Ramos (cell line): Measurements from ENCODE around the gene SPATA31C1.
"Not testable (repeated sequence)": the region's sequence is repeated elsewhere in the genome, so short reads cannot be mapped to it uniquely, and the experiment has no call there.

ENCODE experiments used
- in situ Hi-C: fragments of 300-500 bp; cut with MboI; formaldehyde crosslinking; loops from one replicate; pipeline ENCODE4 v1.14.3; 2022; ENCODE audit warnings: low sequenced_read_pairs; ENCODE audit not compliant: unreplicated experiment

Gene SPATA31C1

GRCh38 chr9:87929152-87929551 lies 11.4 kb downstream of the SPATA31C1 start:
- in situ Hi-C loops = not testable (repeated sequence)

GRCh38 chr9:87934444-87934843 lies 16.7 kb downstream of the SPATA31C1 start:
- in situ Hi-C loops = not testable (repeated sequence)

- in situ Hi-C loops = not testable (repeated sequence)
Measured at GRCh38 chr9:87937352-87937751, 19.6 kb downstream of the SPATA31C1 start.

- in situ Hi-C loops = not testable (repeated sequence)
Measured at GRCh38 chr9:87937918-87938317, 20.2 kb downstream of the SPATA31C1 start.

DNA sequence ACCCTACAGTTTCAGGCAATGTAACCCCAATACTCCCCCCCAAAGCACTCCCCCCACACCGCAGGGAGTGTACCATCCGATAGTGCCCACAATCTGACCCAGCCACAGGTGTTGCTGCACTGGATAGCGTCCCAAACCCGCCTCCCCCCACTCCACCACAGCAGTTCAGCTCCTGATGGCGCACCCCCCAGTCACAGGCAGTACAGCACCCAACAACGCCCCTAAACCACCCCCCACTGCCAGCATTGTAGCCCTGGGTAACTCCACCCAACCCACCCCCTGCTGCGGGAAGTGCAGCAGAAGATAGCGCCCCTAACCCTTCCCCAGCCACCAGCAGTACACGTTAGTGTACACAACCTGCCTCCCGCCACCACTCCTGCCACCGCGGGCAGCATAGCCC lies 20.6 kb downstream of the SPATA31C1 start:
- in situ Hi-C loops = not testable (repeated sequence)

DNA sequence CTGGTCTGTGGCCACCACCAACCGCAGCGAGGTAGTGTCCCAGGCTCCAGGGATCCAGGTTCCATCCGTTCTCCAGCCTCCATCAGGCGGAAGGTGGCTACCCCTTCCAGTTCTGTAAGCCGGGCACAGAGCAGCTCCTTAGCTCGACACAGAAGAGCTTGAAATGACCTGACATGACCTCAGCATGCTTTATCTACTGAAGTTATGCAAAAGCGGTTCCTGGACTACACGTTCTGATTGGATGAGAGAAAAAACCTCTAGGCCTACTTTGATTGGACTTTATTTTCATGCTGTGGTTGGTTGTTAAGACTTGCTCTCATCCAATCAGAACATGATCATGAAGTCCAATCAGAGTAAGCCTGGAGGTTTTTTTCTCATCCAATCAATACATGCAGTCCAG lies 21.3 kb downstream of the SPATA31C1 start:
- in situ Hi-C loops = not testable (repeated sequence)

DNA sequence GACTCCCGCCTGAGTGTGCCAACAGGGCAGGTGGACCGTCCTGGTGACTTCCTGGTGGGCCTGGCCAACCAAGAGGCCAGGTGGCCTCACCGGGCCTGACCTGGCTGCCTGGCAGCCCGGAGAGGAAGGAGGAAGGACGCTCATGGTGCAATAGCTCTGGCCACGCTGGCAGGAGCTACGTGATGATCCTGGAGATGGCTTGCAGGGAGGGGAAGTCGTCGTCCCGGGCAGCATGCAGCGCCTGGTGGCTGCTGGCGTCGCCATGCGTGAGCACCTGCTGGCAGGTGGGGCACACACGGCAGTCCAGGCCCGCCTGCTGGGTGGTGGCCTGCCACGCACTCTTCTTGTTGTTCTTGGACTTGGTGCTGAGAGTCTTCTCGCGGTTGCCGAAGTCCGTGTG lies 26.3 kb downstream of the SPATA31C1 start:
- in situ Hi-C loops = no loop called here

GRCh38 chr9:87944682-87945081 lies 26.9 kb downstream of the SPATA31C1 start:
- in situ Hi-C loops = no loop called here

DNA sequence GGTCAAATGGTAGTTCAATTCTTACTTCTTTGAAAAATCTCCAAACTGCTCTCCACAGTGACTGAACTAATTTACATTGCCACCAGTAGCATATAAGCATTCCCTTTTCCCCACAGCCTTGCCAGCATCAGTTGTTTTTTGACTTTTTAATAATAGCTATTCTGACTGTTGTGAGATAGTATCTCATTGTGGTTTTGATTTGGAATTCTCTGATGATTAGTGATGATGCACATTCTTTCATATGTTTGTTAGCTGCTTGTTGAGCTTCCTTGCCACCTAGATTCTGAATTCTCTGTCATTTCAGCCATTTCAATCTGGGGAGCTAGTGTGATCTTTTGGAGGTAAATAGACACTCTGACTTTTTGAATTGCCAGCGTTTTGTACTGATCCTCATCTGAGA lies 32.5 kb downstream of the SPATA31C1 start:
- in situ Hi-C loops = loop anchor here (10.0 kb wide), 1 partner anchor 625 kb away; no protein-coding TSS in a partner anchor

DNA sequence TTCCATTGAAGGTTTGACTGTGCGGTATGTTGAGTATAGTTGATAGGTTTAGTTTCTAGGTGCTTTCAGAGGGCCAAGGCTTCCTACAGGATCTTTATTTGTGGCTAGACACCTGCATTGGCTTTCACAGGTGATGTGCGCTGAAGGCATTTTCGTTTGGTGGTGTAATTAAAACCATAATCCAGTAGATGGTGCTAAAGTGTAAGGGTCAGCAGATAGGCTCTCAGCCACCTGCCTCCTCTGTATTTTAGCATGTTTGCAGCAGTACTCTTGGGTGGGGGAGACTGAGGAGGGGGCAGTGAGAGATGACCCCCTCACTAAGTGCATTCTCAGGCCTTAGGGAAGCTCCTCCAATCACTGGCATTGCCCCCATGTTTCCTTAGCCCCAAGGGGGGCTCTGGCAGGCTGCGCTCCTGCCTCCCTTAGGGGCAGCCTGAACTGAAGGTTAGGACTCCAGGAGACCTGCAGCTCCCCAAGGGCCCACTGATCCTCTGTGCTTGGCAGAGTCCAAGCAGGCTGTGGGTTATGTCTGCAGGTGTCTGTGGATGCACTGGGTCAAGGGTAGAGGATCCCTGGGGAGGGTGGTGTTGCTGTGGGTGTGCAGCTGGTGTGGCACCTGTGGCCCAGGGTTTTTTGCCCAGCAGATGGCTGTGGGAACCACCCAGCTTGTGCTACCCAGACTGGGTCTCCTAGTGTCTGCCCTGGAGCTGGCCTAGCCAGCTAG lies 33.2 kb downstream of the SPATA31C1 start:
- in situ Hi-C loops = loop anchor here (10.0 kb wide), 1 partner anchor 624 kb away; no protein-coding TSS in a partner anchor

- in situ Hi-C loops = loop anchor here (10.0 kb wide), 1 partner anchor 621 kb away; no protein-coding TSS in a partner anchor
Measured at GRCh38 chr9:87954230-87954629, 36.5 kb downstream of the SPATA31C1 start.

DNA sequence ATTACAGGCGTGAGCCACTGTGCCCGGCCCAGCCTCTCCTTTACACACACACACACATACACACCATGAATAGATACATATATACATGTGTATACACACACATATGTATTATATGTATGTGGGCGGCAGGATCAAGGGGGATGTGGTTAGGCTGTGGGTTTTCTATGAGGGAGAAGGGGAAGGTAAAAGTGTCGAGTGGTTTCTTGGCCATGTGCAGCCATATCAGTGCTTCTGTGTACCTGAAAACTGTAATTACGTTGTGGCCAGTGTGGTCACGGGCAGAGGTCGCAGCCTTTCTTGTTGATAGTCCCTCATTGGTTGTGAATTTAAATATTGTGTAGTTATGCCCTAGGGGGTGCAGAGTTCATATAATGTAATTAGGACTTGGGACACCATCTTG lies 40.1 kb downstream of the SPATA31C1 start:
- in situ Hi-C loops = loop anchor here (10.0 kb wide), 1 partner anchor 617 kb away; no protein-coding TSS in a partner anchor

DNA sequence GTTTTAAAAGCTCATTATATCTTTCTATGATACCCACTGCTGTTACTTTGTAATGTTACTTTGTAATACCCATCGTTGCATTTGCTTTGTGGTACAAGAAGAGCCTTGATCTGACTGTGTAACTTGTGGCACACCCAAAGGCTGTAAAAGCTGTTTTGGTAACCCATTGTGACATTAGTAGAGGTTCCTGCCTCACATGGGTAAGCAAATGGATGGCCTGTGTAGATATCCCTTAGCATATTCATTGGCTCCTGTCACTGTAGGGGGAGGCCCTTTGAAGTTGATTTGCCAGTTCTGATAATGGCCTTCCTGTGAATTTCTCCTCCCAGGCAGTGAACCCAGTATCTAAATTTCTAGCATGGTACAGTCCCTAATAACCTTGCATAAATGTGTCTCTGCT lies 40.8 kb downstream of the SPATA31C1 start:
- in situ Hi-C loops = loop anchor here (10.0 kb wide), 1 partner anchor 616 kb away; no protein-coding TSS in a partner anchor

DNA sequence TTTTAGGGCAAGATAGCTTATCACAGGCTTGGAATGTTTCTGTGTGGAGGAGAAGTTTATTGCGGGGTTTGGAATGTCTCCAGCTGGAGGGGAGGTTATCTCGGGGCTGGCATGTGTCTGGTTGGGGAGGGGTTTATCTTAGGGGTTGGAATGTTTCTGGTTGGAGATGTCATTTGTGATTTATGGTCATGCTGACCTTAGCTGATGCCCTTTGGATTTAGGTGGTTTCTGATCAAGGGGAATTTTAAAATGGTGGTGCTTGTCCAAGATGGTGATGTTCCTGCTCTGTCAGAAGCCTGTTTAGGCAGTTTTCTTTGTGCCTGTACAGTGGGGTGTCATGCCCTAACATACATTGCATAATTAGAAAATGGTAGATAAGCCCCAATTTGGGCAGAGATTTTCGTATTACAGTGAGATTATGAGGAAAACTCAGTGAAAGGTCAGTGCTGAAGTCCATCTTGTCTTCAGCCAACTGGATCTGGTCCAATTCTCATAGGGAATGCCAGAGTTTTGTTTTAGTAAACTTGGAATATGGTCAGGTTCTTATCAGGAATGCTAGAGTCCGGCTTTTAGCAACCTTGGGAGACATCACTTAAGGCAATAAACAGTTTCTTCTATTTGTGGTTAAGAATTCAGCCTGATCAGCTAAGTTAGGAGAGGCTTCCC lies 42.3 kb downstream of the SPATA31C1 start:
- in situ Hi-C loops = loop anchor here (10.0 kb wide), 1 partner anchor 615 kb away; no protein-coding TSS in a partner anchor

DNA sequence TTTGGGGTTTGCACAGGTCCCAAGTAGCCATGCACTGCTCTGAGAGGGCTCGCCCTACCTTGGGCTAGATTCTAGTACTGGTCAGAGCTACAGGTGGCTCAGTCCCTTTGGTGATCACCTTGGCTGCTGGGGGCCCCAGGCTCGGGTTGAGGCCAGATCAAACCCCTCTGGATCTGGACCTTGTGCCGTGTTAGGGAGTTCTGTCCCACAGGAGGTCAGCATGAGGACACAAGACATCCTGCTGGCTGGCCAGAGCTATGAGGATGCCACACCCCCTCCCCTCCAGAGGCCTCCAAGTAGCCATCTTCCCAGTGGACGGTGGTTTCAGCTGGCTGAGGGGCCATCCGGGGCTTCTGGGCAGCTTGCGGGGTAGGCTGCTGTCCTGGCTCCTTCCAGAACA lies 46.0 kb downstream of the SPATA31C1 start:
- in situ Hi-C loops = no loop called here

GRCh38 chr9:87964826-87965225 lies 47.1 kb downstream of the SPATA31C1 start:
- in situ Hi-C loops = no loop called here

- in situ Hi-C loops = no loop called here
Measured at GRCh38 chr9:87968155-87968554, 50.4 kb downstream of the SPATA31C1 start.

DNA sequence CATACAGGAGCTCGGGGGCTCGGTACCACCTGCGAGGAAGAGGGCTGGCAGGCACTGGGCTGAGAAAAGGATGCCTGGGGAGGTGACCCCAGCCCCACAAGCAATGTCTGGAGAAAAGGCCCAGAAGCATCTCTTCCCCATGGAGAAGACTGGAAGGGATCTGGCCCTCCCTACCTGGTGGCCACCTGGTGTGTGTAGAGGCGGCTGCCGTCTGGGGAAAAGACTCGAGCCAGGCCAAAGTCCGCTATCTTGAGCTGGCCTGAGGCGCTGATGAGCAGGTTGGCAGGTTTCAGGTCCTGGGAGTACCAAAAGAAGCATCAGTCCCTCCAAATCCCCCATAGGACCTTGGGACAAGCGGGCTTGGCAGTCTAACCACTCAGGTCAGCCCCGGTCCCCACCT lies 52.8 kb downstream of the SPATA31C1 start:
- in situ Hi-C loops = no loop called here

- in situ Hi-C loops = no loop called here
Measured at GRCh38 chr9:87973122-87973521, 55.4 kb downstream of the SPATA31C1 start.
